ENCODE measurements around the gene TOR3A. TPM values are rescaled to one million over a fixed set of nuclear protein-coding genes. Genes with fewer than 3 reads are reported as not detected.
A peak's percentile ranks its signal among the peaks of the same experiment; 100 is the strongest.

The TOR3A gene
- total RNA-seq, 1 donor: 59.5 TPM

DNA sequence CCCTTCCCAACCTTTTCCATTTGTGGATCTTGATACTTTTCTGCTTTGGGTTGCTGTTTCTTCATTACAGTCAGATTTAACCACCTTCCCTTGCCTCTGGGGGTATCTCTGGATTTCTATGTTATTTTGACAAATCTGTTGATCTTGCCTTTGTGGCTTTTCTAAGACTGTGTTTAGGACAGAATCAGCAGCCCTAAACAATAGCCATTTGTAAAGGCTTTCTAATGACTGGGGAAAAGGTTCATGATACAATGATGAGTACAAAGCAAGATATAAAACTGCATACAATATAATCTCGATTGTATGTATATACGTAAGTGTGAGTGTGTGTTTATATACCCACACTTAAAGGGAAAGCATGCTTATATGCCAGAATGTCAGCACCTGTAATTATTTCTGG lies 28.4 kb upstream of the TOR3A start:
- Histone ChIP-seq H3K4me3 (ENCODE audit: low read length) (no peak overlapping the region), H3K27me3 (ENCODE audit: insufficient read depth, low read length) (no peaks in the 10 kb centered on the region), H3K4me1 (ENCODE audit: insufficient read depth, low read length) (no peaks in the 10 kb centered on the region), H3K9me3 (ENCODE audit: low read depth, low read length) (no peaks in the 10 kb centered on the region)

- Histone ChIP-seq H3K27me3 (ENCODE audit: insufficient read depth, low read length) (no peaks in the 10 kb centered on the region), H3K4me1 (ENCODE audit: insufficient read depth, low read length) (no peaks in the 10 kb centered on the region), H3K9me3 (ENCODE audit: low read depth, low read length) (no peaks in the 10 kb centered on the region), H3K4me3 (ENCODE audit: low read length) (no peak overlapping the region)
Observed at GRCh38 chr1:179055937-179056336, 25.9 kb upstream of the TOR3A start.

- Histone ChIP-seq H3K4me3 (ENCODE audit: low read length) (no peak overlapping the region), H3K27me3 (ENCODE audit: insufficient read depth, low read length) (no peaks in the 10 kb centered on the region), H3K4me1 (ENCODE audit: insufficient read depth, low read length) (no peaks in the 10 kb centered on the region), H3K9me3 (ENCODE audit: low read depth, low read length) (no peaks in the 10 kb centered on the region)
Observed at GRCh38 chr1:179058487-179059483, 23.1 kb upstream of the TOR3A start.

DNA sequence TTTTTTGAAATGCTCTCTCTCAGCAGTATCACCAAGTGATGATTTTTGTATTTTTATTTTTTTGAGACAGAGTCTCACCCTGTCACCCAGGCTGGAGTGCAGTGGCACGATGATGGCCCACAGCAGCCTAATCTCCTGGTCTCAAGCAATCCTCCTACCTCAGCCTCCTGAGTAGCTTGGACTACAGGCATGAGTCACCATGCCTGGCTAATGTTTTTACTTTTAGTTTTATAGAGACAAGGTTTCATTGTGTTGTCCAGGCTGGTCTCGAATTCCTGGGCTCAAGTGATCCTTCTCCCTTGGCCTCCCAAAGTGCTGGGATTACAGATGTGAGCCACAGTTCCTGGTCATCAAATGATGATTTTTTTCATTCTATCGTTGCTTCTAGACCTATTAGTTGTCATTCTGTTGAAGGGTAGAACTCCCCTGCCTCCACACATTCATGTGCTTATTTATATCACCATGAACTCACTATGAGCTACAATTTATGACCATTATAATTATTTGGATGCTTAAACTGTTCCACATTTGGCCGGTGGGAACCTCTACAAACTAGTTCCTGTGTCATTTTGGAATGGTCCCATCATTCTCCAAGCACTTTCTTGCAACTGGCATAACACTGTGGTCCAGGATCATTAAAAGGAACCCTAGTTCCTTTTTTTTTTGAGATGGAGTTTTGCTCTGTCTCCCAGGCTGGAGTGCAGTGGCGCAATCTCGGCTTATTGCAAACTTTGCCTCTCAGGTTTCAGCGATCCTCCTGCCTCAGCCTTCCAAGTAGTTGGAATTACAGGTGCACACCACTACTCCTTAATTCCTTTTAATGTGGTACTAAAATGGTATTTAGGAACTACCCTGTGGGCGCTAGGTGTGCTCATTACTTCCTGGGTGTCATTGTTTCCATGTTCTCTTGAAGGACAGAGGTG lies 20.2 kb upstream of the TOR3A start:
- H3K27me3 ChIP-seq (ENCODE audit: insufficient read depth, low read length): no peaks in the 10 kb centered on the region

GRCh38 chr1:179066471-179066870 lies 15.4 kb upstream of the TOR3A start:
- H3K9me3 ChIP-seq (ENCODE audit: low read depth, low read length): no peaks in the 10 kb centered on the region
- H3K27me3 ChIP-seq (ENCODE audit: insufficient read depth, low read length): no peaks in the 10 kb centered on the region
- no peaks in the 10 kb centered on the region for H3K4me1 ChIP-seq (ENCODE audit: insufficient read depth, low read length)
- no peak overlapping the region for H3K4me3 ChIP-seq (ENCODE audit: low read length)

More for the DNA sequence above, 20.2 kb upstream of the TOR3A start:
- H3K4me1 ChIP-seq (ENCODE audit: insufficient read depth, low read length): no peaks in the 10 kb centered on the region
- H3K9me3 ChIP-seq (ENCODE audit: low read depth, low read length): no peaks in the 10 kb centered on the region
- H3K4me3 ChIP-seq (ENCODE audit: low read length): no peak overlapping the region

GRCh38 chr1:179077396-179077795 lies 4.5 kb upstream of the TOR3A start:
- Histone ChIP-seq H3K9me3 (ENCODE audit: low read depth, low read length) (no peaks in the 10 kb centered on the region), H3K4me3 (ENCODE audit: low read length) (no peak overlapping the region), H3K27me3 (ENCODE audit: insufficient read depth, low read length) (no peaks in the 10 kb centered on the region), H3K4me1 (ENCODE audit: insufficient read depth, low read length) (peaks cover 11% of the 10 kb centered on the region)

- Histone ChIP-seq H3K27me3 (ENCODE audit: insufficient read depth, low read length) (no peaks in the 10 kb centered on the region), H3K9me3 (ENCODE audit: low read depth, low read length) (no peaks in the 10 kb centered on the region), H3K4me1 (ENCODE audit: insufficient read depth, low read length) (peaks cover 29% of the 10 kb centered on the region), H3K4me3 (ENCODE audit: low read length) (no peak overlapping the region)
Observed at GRCh38 chr1:179079113-179079761, 2.6 kb upstream of the TOR3A start.

- Histone ChIP-seq H3K27me3 (ENCODE audit: insufficient read depth, low read length) (no peaks in the 10 kb centered on the region), H3K4me3 (ENCODE audit: low read length) (peak overlapping the region; percentile 78), H3K9me3 (ENCODE audit: low read depth, low read length) (no peaks in the 10 kb centered on the region), H3K4me1 (ENCODE audit: insufficient read depth, low read length) (peaks cover 30% of the 10 kb centered on the region)
Observed at GRCh38 chr1:179080866-179081686, 794 bp upstream of the TOR3A start.

GRCh38 chr1:179082333-179082998 lies 596 bp downstream of the TOR3A start:
- H3K4me3 ChIP-seq (ENCODE audit: low read length): peak overlapping the region; percentile 78
- H3K4me1 ChIP-seq (ENCODE audit: insufficient read depth, low read length): peaks cover 31% of the 10 kb centered on the region
- H3K27me3 ChIP-seq (ENCODE audit: insufficient read depth, low read length): no peaks in the 10 kb centered on the region
- no peaks in the 10 kb centered on the region for H3K9me3 ChIP-seq (ENCODE audit: low read depth, low read length)

GRCh38 chr1:179082999-179083335 lies 1.1 kb downstream of the TOR3A start:
- H3K4me3 ChIP-seq (ENCODE audit: low read length): peak overlapping the region; percentile 78
- peaks cover 36% of the 10 kb centered on the region for H3K4me1 ChIP-seq (ENCODE audit: insufficient read depth, low read length)
- H3K27me3 ChIP-seq (ENCODE audit: insufficient read depth, low read length): no peaks in the 10 kb centered on the region
- no peaks in the 10 kb centered on the region for H3K9me3 ChIP-seq (ENCODE audit: low read depth, low read length)

- Histone ChIP-seq H3K27me3 (ENCODE audit: insufficient read depth, low read length) (no peaks in the 10 kb centered on the region), H3K9me3 (ENCODE audit: low read depth, low read length) (no peaks in the 10 kb centered on the region), H3K4me3 (ENCODE audit: low read length) (no peak overlapping the region), H3K4me1 (ENCODE audit: insufficient read depth, low read length) (peaks cover 42% of the 10 kb centered on the region)
Observed at GRCh38 chr1:179083533-179083932, 1.7 kb downstream of the TOR3A start.

- Histone ChIP-seq H3K4me1 (ENCODE audit: insufficient read depth, low read length) (peaks cover 39% of the 10 kb centered on the region), H3K4me3 (ENCODE audit: low read length) (no peak overlapping the region), H3K27me3 (ENCODE audit: insufficient read depth, low read length) (no peaks in the 10 kb centered on the region), H3K9me3 (ENCODE audit: low read depth, low read length) (no peaks in the 10 kb centered on the region)
Observed at GRCh38 chr1:179087665-179088064, 5.8 kb downstream of the TOR3A start.

DNA sequence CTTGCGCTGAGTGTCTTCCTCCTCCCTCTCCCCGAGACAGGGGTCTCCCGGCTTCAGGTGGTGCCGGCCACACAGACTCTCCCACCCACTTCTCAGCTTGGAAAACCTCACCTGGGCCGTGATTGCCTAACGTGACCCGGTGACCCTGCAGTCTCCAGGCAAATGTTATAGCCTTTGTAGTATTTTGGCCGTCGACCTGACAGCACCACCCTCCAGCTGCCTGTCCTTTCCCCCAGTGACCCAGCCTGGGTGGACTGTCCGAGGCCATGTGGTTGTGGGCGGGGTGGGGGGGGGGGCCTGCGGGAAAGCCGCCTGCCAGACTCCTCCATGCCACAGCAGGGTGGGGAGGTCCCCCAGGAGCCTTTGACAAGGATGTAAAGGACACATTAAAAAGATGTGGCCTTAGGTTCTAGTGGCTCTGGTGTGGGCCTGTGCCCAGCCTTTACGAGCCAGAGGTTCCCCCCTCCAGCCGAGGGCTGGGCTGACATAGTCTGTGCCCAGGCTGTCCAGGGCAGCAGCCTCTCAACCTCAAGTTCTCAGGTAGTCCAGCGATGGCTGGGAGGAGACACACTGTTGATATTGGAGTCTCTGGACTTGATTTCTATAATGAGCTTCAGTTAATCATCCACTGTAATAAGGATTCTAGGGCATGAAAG lies 8.1 kb downstream of the TOR3A start:
- no peaks in the 10 kb centered on the region for H3K9me3 ChIP-seq (ENCODE audit: low read depth, low read length)

More for the DNA sequence above, 8.1 kb downstream of the TOR3A start:
- peaks cover 22% of the 10 kb centered on the region for H3K4me1 ChIP-seq (ENCODE audit: insufficient read depth, low read length)
- no peak overlapping the region for H3K4me3 ChIP-seq (ENCODE audit: low read length)
- H3K27me3 ChIP-seq (ENCODE audit: insufficient read depth, low read length): no peaks in the 10 kb centered on the region
